Erythroblast (primary cell): ENCODE results near the gene MYBPH.

ENCODE experiments used
- GATA1 ChIP-seq: IDR thresholded peaks from 2 replicates; pipeline ENCODE4 v1.6.1; 2011; ENCODE audit warnings: low read depth, mild to moderate bottlenecking, control low read depth, low read length, moderate library complexity
- POLR2A ChIP-seq: IDR thresholded peaks from 2 replicates; pipeline ENCODE4 v1.6.1; 2011; ENCODE audit warnings: mild to moderate bottlenecking, low read length

- TF ChIP-seq GATA1 (no peak), POLR2A (no peak)
These were observed 16.5 kb downstream of the MYBPH start for GRCh38 chr1:203158960-203159665.
